Neutrophil (primary cell): ENCODE measurements around the gene RPL36.

Experiments used
- H3K27ac ChIP-seq: fragments of 200-600 bp; sonication (generic); 2 replicates; pipeline ENCODE4 v1.5.1; 2016; ENCODE audit warnings: mild to moderate bottlenecking, moderate library complexity
- H3K27me3 ChIP-seq: fragments of 200-600 bp; sonication (generic); 2 replicates; pipeline ENCODE4 v1.6.0; 2016; ENCODE audit warnings: mild to moderate bottlenecking
- H3K36me3 ChIP-seq: fragments of 200-600 bp; sonication (generic); 2 replicates; pipeline ENCODE4 v1.5.1; 2017
- H3K4me1 ChIP-seq, 2 experiments: fragments of 200-600 bp in 1 of 2; sonication (generic) in 1 of 2; 1 replicate in 1 of 2; 2 replicates in 1 of 2; pipeline versions ENCODE4 v1.5.1 to v1.6.1; 2013 to 2016; ENCODE audit warnings: low read depth in 1 of 2, low read length in 1 of 2, mild to moderate bottlenecking in 1 of 2, moderate library complexity in 1 of 2; ENCODE audit not compliant: control insufficient read depth in 1 of 2, insufficient read depth in 1 of 2
- H3K4me3 ChIP-seq, 2 experiments: fragments of 200-600 bp in 1 of 2; sonication (generic) in 1 of 2; 1 replicate in 1 of 2; 2 replicates in 1 of 2; pipeline ENCODE4 v1.5.1; 2013 to 2016; ENCODE audit warnings: low read depth in 1 of 2, low read length in 1 of 2, mild to moderate bottlenecking in 1 of 2, moderate library complexity in 1 of 2
- H3K9me3 ChIP-seq: fragments of 200-600 bp; sonication (generic); 2 replicates; pipeline ENCODE4 v1.5.1; 2016
- CTCF ChIP-seq: fragments of 200-600 bp; sonication (generic); IDR thresholded peaks from 2 replicates; pipeline ENCODE4 v1.5.1; 2016; ENCODE audit warnings: antibody characterized with exemption

RPL36 gene

GRCh38 chr19:5673752-5674151, 16.3 kb upstream of the RPL36 start:
- no peaks in the 10 kb centered on the region for H3K9me3 ChIP-seq
- TF ChIP-seq CTCF, result no peak
- H3K36me3 ChIP-seq, result peaks cover 33% of the 10 kb centered on the region
- no peak overlapping the region for H3K4me3 ChIP-seq
- no peak overlapping the region for H3K27ac ChIP-seq
- H3K27me3 ChIP-seq, result no peaks in the 10 kb centered on the region
- H3K4me1 ChIP-seq, result peaks cover 5 to 8% of the 10 kb centered on the region in 2 experiments

GRCh38 chr19:5674714-5675113, 15.4 kb upstream of the RPL36 start:
- H3K27me3 ChIP-seq, result no peaks in the 10 kb centered on the region
- no peak overlapping the region for H3K27ac ChIP-seq
- no peaks in the 10 kb centered on the region for H3K9me3 ChIP-seq
- no peak overlapping the region for H3K4me3 ChIP-seq
- TF ChIP-seq CTCF, result no peak
- peaks cover 4 to 9% of the 10 kb centered on the region in 2 experiments for H3K4me1 ChIP-seq
- H3K36me3 ChIP-seq, result peaks cover 24% of the 10 kb centered on the region

GRCh38 chr19:5676105-5676771, 13.9 kb upstream of the RPL36 start:
- no peak for TF ChIP-seq CTCF
- no peaks in the 10 kb centered on the region for H3K27me3 ChIP-seq
- peaks cover 15% of the 10 kb centered on the region for H3K36me3 ChIP-seq
- no peaks in the 10 kb centered on the region for H3K9me3 ChIP-seq
- no peak overlapping the region for H3K27ac ChIP-seq
- no peak overlapping the region for H3K4me3 ChIP-seq
- peaks cover 16% of the 10 kb centered on the region in 2 experiments for H3K4me1 ChIP-seq

- Histone ChIP-seq H3K4me3 (no peak overlapping the region), H3K36me3 (peaks cover 10% of the 10 kb centered on the region), H3K4me1 (peaks cover 18% of the 10 kb centered on the region in 2 experiments), H3K9me3 (no peaks in the 10 kb centered on the region), H3K27ac (no peak overlapping the region), H3K27me3 (peaks cover 5% of the 10 kb centered on the region)
- no peak for TF ChIP-seq CTCF
Measured at GRCh38 chr19:5676772-5677105, 13.4 kb upstream of the RPL36 start.

- no peak overlapping the region for H3K4me3 ChIP-seq
- peaks cover 18% of the 10 kb centered on the region in 2 experiments for H3K4me1 ChIP-seq
- peaks cover 6% of the 10 kb centered on the region for H3K36me3 ChIP-seq
- peaks cover 6% of the 10 kb centered on the region for H3K27me3 ChIP-seq
- no peaks in the 10 kb centered on the region for H3K9me3 ChIP-seq
- TF ChIP-seq CTCF, result no peak
- H3K27ac ChIP-seq, result no peak overlapping the region
Measured at GRCh38 chr19:5677136-5677535, 13.0 kb upstream of the RPL36 start.
